ENCODE measurements around the gene DDAH1. TPM values are rescaled to one million over a fixed set of nuclear protein-coding genes. Genes with fewer than 3 reads are reported as not detected.
A peak's percentile ranks its signal among the peaks of the same experiment; 100 is the strongest.

DDAH1 gene
- total RNA-seq, 1 experiment from 2014 or later, result 7.9 TPM

- no TSS peak for BruUV-seq (replicated peaks)
- peak overlapping the region; percentile 92 for H3K27ac Mint-ChIP-seq (ENCODE audit: low read depth, unreplicated experiment)
- intact Hi-C loops (cut with micrococcal nuclease), result loop anchor here (2.0 to 5.0 kb wide), 2 partner anchors 58 to 165 kb away; partner anchors contain the start of gene DDAH1
- peaks cover 14% of the 10 kb centered on the region for H3K4me1 Mint-ChIP-seq (ENCODE audit: insufficient read depth, unreplicated experiment)
- ChIA-PET CTCF (interaction anchor here (0.7 to 1.6 kb wide), 8 partner anchors 9 to 300 kb away, joined by 3 to 4 read pairs (median 3); partner anchors contain the start of gene DDAH1), POLR2A (interaction anchor here (0.6 to 2.1 kb wide), 9 partner anchors 17 to 913 kb away, joined by 3 to 8 read pairs (median 4); partner anchors contain the start of genes C1orf52, CCN1 and DDAH1)
- DNase-seq (ENCODE audit: unreplicated experiment), result peak; percentile 81
- no peaks in the 10 kb centered on the region for H3K27me3 Mint-ChIP-seq (ENCODE audit: insufficient read depth, unreplicated experiment)
- H3K36me3 Mint-ChIP-seq (ENCODE audit: insufficient read depth, unreplicated experiment), result no peaks in the 10 kb centered on the region
- H3K9me3 Mint-ChIP-seq (ENCODE audit: unreplicated experiment), result no peaks in the 10 kb centered on the region
- H3K4me3 Mint-ChIP-seq (ENCODE audit: unreplicated experiment), result no peak overlapping the region
- TF ChIP-seq CTCF (IDR thresholded peaks at IDR 0.05; ENCODE audit: unreplicated experiment), result no peak
Measured at GRCh38 chr1:85406887-85407533, 57.9 kb downstream of the DDAH1 start.

- no peak overlapping the region for H3K4me3 Mint-ChIP-seq (ENCODE audit: unreplicated experiment)
- DNase-seq (ENCODE audit: unreplicated experiment), result no peak
- peaks cover 14% of the 10 kb centered on the region for H3K4me1 Mint-ChIP-seq (ENCODE audit: insufficient read depth, unreplicated experiment)
- BruUV-seq (replicated peaks), result no TSS peak
- POLR2A ChIA-PET, result interaction anchor here (1.2 to 2.1 kb wide), 5 partner anchors 28 to 175 kb away, joined by 3 to 8 read pairs (median 4); partner anchors contain the start of genes C1orf52, CCN1 and DDAH1
- H3K27me3 Mint-ChIP-seq (ENCODE audit: insufficient read depth, unreplicated experiment), result no peaks in the 10 kb centered on the region
- TF ChIP-seq CTCF (IDR thresholded peaks at IDR 0.05; ENCODE audit: unreplicated experiment), result no peak
- CTCF ChIA-PET, result interaction anchor here (0.5 to 1.3 kb wide), 5 partner anchors 46 to 301 kb away, joined by 3 to 5 read pairs (median 3); partner anchors contain the start of gene DDAH1
- no peaks in the 10 kb centered on the region for H3K36me3 Mint-ChIP-seq (ENCODE audit: insufficient read depth, unreplicated experiment)
- H3K27ac Mint-ChIP-seq (ENCODE audit: low read depth, unreplicated experiment), result no peak overlapping the region
- H3K9me3 Mint-ChIP-seq (ENCODE audit: unreplicated experiment), result no peaks in the 10 kb centered on the region
- intact Hi-C loops (cut with micrococcal nuclease), result loop anchor here (2.0 to 5.0 kb wide), 2 partner anchors 59 to 166 kb away; partner anchors contain the start of gene DDAH1
Measured at GRCh38 chr1:85406081-85406480, 58.9 kb downstream of the DDAH1 start.

GRCh38 chr1:85404408-85404807 lies 60.6 kb downstream of the DDAH1 start:
- CTCF ChIA-PET, result interaction anchor here (0.6 to 0.8 kb wide), 3 partner anchors 177 to 557 kb away, joined by 3 to 4 read pairs (median 4); no protein-coding TSS in a partner anchor
- intact Hi-C loops (cut with micrococcal nuclease), result no loop called here
- BruUV-seq (replicated peaks), result no TSS peak
- peaks cover 14% of the 10 kb centered on the region for H3K4me1 Mint-ChIP-seq (ENCODE audit: insufficient read depth, unreplicated experiment)
- DNase-seq (ENCODE audit: unreplicated experiment), result no peak
- H3K36me3 Mint-ChIP-seq (ENCODE audit: insufficient read depth, unreplicated experiment), result no peaks in the 10 kb centered on the region
- H3K27me3 Mint-ChIP-seq (ENCODE audit: insufficient read depth, unreplicated experiment), result no peaks in the 10 kb centered on the region
- H3K27ac Mint-ChIP-seq (ENCODE audit: low read depth, unreplicated experiment), result no peak overlapping the region
- H3K4me3 Mint-ChIP-seq (ENCODE audit: unreplicated experiment), result no peak overlapping the region
- H3K9me3 Mint-ChIP-seq (ENCODE audit: unreplicated experiment), result no peaks in the 10 kb centered on the region
- TF ChIP-seq CTCF (IDR thresholded peaks at IDR 0.05; ENCODE audit: unreplicated experiment), result no peak
- POLR2A ChIA-PET, result no interaction called here

- Mint-ChIP-seq H3K4me3 (ENCODE audit: unreplicated experiment) (no peak overlapping the region), H3K9me3 (ENCODE audit: unreplicated experiment) (no peaks in the 10 kb centered on the region), H3K36me3 (ENCODE audit: insufficient read depth, unreplicated experiment) (no peaks in the 10 kb centered on the region), H3K27me3 (ENCODE audit: insufficient read depth, unreplicated experiment) (no peaks in the 10 kb centered on the region), H3K27ac (ENCODE audit: low read depth, unreplicated experiment) (no peak overlapping the region), H3K4me1 (ENCODE audit: insufficient read depth, unreplicated experiment) (peaks cover 7% of the 10 kb centered on the region)
- peak; percentile 44 for TF ChIP-seq CTCF (IDR thresholded peaks at IDR 0.05; ENCODE audit: unreplicated experiment)
- peak; percentile 66 for DNase-seq (ENCODE audit: unreplicated experiment)
- BruUV-seq (replicated peaks), result no TSS peak
- POLR2A ChIA-PET, result interaction anchor here (0.6 to 1.3 kb wide), 2 partner anchors 122 to 266 kb away, joined by 3 to 4 read pairs; partner anchors contain the start of gene BCL10
- CTCF ChIA-PET, result interaction anchor here (0.5 to 3.3 kb wide), 15 partner anchors 9 to 1018 kb away, joined by 3 to 26 read pairs (median 4); partner anchors contain the start of gene C1orf52
- intact Hi-C loops (cut with micrococcal nuclease), result loop anchor here (1.0 to 5.0 kb wide), 6 partner anchors 56 to 452 kb away; partner anchors contain the start of gene C1orf52
Measured at GRCh38 chr1:85398391-85399064, 66.4 kb downstream of the DDAH1 start.
